H1 (cell line): ENCODE measurements around the gene RGS9BP. TPM values are rescaled to one million over a fixed set of nuclear protein-coding genes. Genes with fewer than 3 reads are reported as not detected.

ENCODE experiments used
- CTCF ChIA-PET: fragments of 300-600 bp; sonication (Branson Sonifier 250); formaldehyde crosslinking; loops from one replicate; lab custom pipeline; 2021; ENCODE audit not compliant: partially characterized antibody; lab: Charles Lee
- POLR2A ChIA-PET: fragments of 300-600 bp; sonication (Branson Sonifier 250); formaldehyde crosslinking; loops from one replicate; lab custom pipeline; 2021; ENCODE audit warnings: inconsistent platforms; ENCODE audit not compliant: partially characterized antibody; lab: Charles Lee
- DNase-seq, 2 experiments: peaks; one replicate each; pipeline versions ENCODE4 v3.0.0 to v3.0.0-alpha.2; 2010 to 2022; ENCODE audit warnings: low spot score in 2 of 2, low read depth in 1 of 2, mixed read lengths in 1 of 2
- FAIRE-seq: peaks from 2 replicates; lab custom pipeline; 2011; peaks lifted over from hg19 to GRCh38; lab: Jason Lieb, UNC
- H2AFZ ChIP-seq: 2 replicates; pipeline ENCODE4 v1.8.1; 2012; ENCODE audit warnings: low read length, inconsistent platforms
- H2AK5ac ChIP-seq: 2 replicates; pipeline ENCODE4 v1.6.1; 2013; ENCODE audit warnings: low read depth, low read length
- H2BK120ac ChIP-seq: replicated peaks from 2 replicates; pipeline ENCODE3; 2013; ENCODE audit warnings: low read depth, low read length, inconsistent platforms
- H2BK12ac ChIP-seq: 2 replicates; pipeline ENCODE4 v1.6.1; 2013; ENCODE audit warnings: low read depth, low read length
- H2BK15ac ChIP-seq: 2 replicates; pipeline ENCODE4 v1.6.1; 2013; ENCODE audit warnings: low read length
- H2BK20ac ChIP-seq: 2 replicates; pipeline ENCODE4 v1.6.1; 2013; ENCODE audit warnings: low read length
- H2BK5ac ChIP-seq: 2 replicates; pipeline ENCODE4 v1.6.1; 2013; ENCODE audit warnings: low read depth, low read length
- H3K14ac ChIP-seq: 2 replicates; pipeline ENCODE4 v1.6.1; 2013; ENCODE audit warnings: inconsistent platforms; ENCODE audit not compliant: insufficient read length
- H3K18ac ChIP-seq: 2 replicates; pipeline ENCODE4 v1.6.1; 2013; ENCODE audit warnings: low read length; ENCODE audit errors: extremely low read depth
- H3K23ac ChIP-seq: 2 replicates; pipeline ENCODE4 v1.6.1; 2013; ENCODE audit warnings: inconsistent platforms; ENCODE audit not compliant: insufficient read length
- H3K23me2 ChIP-seq: 2 replicates; pipeline ENCODE4 v1.6.1; 2013; ENCODE audit warnings: low read depth, low read length
- H3K27ac ChIP-seq: 2 replicates; pipeline ENCODE4 v1.6.1; 2011; ENCODE audit warnings: low read depth, low read length, inconsistent platforms
- H3K27me3 ChIP-seq, 4 experiments: replicated peaks in 1 of 4; 1 replicate in 1 of 4; 2 replicates in 3 of 4; pipeline versions ENCODE4 v1.6.1 to v1.8.1; 2011 to 2013; ENCODE audit warnings: low read length in 3 of 4, mild to moderate bottlenecking in 3 of 4, inconsistent platforms in 2 of 4, mixed read lengths in 2 of 4, moderate library complexity in 1 of 4; ENCODE audit not compliant: control insufficient read depth in 3 of 4, insufficient read depth in 3 of 4; ENCODE audit errors: extremely low read depth in 1 of 4
- H3K36me3 ChIP-seq, 4 experiments: 2 replicates each; pipeline versions ENCODE4 v1.6.1 to v1.8.1; 2011 to 2013; ENCODE audit warnings: mild to moderate bottlenecking in 4 of 4, low read length in 3 of 4, moderate library complexity in 2 of 4, control low read depth in 1 of 4, inconsistent platforms in 1 of 4; ENCODE audit not compliant: insufficient read depth in 4 of 4, control insufficient read depth in 2 of 4
- H3K4ac ChIP-seq: replicated peaks from 2 replicates; pipeline ENCODE3; 2013; ENCODE audit warnings: low read length, low read depth, mixed read lengths, inconsistent platforms; ENCODE audit not compliant: insufficient read length
- H3K4me1 ChIP-seq, 4 experiments: replicated peaks in 1 of 4; 1 replicate in 1 of 4; 2 replicates in 3 of 4; pipeline versions ENCODE4 v1.6.1 to v1.8.1; 2011 to 2013; ENCODE audit warnings: low read length in 3 of 4, inconsistent platforms in 2 of 4, mixed read lengths in 1 of 4; ENCODE audit not compliant: insufficient read depth in 4 of 4, control insufficient read depth in 3 of 4
- H3K4me2 ChIP-seq, 2 experiments: 2 replicates each; pipeline versions ENCODE4 v1.6.1 to v1.8.1; 2011 to 2013; ENCODE audit warnings: low read depth in 2 of 2, low read length in 2 of 2, control low read depth in 1 of 2, inconsistent platforms in 1 of 2, mild to moderate bottlenecking in 1 of 2; ENCODE audit not compliant: insufficient read depth in 1 of 2
- H3K4me3 ChIP-seq, 4 experiments: fragments of 200-600, 300-600 bp in 1 of 4; sonication (generic), shearing (Covaris generic), sonication (Bioruptor Twin) in 1 of 4; 2 replicates each; pipeline versions ENCODE4 v1.5.1 to v1.8.1; 2011 to 2016; ENCODE audit warnings: low read length in 4 of 4, low read depth in 3 of 4, control low read depth in 2 of 4, inconsistent platforms in 2 of 4, mild to moderate bottlenecking in 2 of 4, mixed read lengths in 1 of 4, moderate library complexity in 1 of 4; ENCODE audit not compliant: insufficient read depth in 2 of 4; ENCODE audit errors: extremely low read depth in 1 of 4
- H3K56ac ChIP-seq: replicated peaks from 2 replicates; pipeline ENCODE3; 2013; ENCODE audit warnings: low read depth, mild to moderate bottlenecking, mixed read lengths, low read length, inconsistent platforms; ENCODE audit not compliant: insufficient read length
- H3K79me1 ChIP-seq: 2 replicates; pipeline ENCODE4 v1.6.1; 2013; ENCODE audit warnings: low read depth, low read length, control low read depth
- H3K79me2 ChIP-seq, 2 experiments: 2 replicates each; pipeline versions ENCODE4 v1.6.1 to v1.8.1; 2012 to 2013; ENCODE audit warnings: low read length in 2 of 2, mild to moderate bottlenecking in 2 of 2, inconsistent platforms in 1 of 2; ENCODE audit not compliant: insufficient read depth in 2 of 2, control insufficient read depth in 1 of 2
- H3K9ac ChIP-seq, 4 experiments: replicated peaks in 1 of 4; 1 replicate in 1 of 4; 2 replicates in 3 of 4; pipeline versions ENCODE4 v1.6.1 to v1.8.1; 2011 to 2013; ENCODE audit warnings: low read depth in 3 of 4, low read length in 3 of 4, control low read depth in 2 of 4, mild to moderate bottlenecking in 2 of 4, moderate library complexity in 2 of 4, inconsistent platforms in 1 of 4; ENCODE audit errors: extremely low read depth in 1 of 4
- H3K9me3 ChIP-seq, 2 experiments: 2 replicates each; pipeline versions ENCODE4 v1.6.1 to v1.8.1; 2012 to 2013; ENCODE audit warnings: mild to moderate bottlenecking in 2 of 2, moderate library complexity in 2 of 2, control low read depth in 1 of 2, inconsistent platforms in 1 of 2, low read depth in 1 of 2, low read length in 1 of 2, mixed read lengths in 1 of 2; ENCODE audit not compliant: insufficient read depth in 2 of 2
- H4K20me1 ChIP-seq, 2 experiments: replicated peaks in 1 of 2; 2 replicates each; pipeline versions ENCODE3 to v1.8.1; 2011 to 2013; ENCODE audit warnings: inconsistent platforms in 2 of 2, low read length in 2 of 2, mild to moderate bottlenecking in 1 of 2; ENCODE audit not compliant: insufficient read depth in 2 of 2, control insufficient read depth in 1 of 2
- H4K5ac ChIP-seq: 2 replicates; pipeline ENCODE4 v1.6.1; 2013; ENCODE audit warnings: low read length, low read depth, mixed read lengths, inconsistent platforms; ENCODE audit not compliant: insufficient read length
- H4K8ac ChIP-seq: 2 replicates; pipeline ENCODE4 v1.8.0; 2013; ENCODE audit warnings: mild to moderate bottlenecking, moderate library complexity, low read length, inconsistent platforms; ENCODE audit not compliant: insufficient read depth; ENCODE audit errors: extremely low read depth
- H4K91ac ChIP-seq: replicated peaks from 2 replicates; pipeline ENCODE3; 2013; ENCODE audit warnings: low read length, mixed read lengths, inconsistent platforms; ENCODE audit not compliant: insufficient read length
- BACH1 ChIP-seq: IDR thresholded peaks from 2 replicates; pipeline ENCODE4 v1.6.1; 2012; ENCODE audit warnings: low read length, improper control_type of control experiment
- BRCA1 ChIP-seq: IDR thresholded peaks from 2 replicates; pipeline ENCODE4 v1.6.1; 2012; ENCODE audit warnings: low read depth, low read length, improper control_type of control experiment
- CHD2 ChIP-seq: IDR thresholded peaks from 2 replicates; pipeline ENCODE4 v1.6.1; 2012; ENCODE audit warnings: low read length, improper control_type of control experiment
- EGR1 ChIP-seq: IDR thresholded peaks from 2 replicates; pipeline ENCODE4 v1.6.1; 2011; ENCODE audit warnings: low read depth, low read length, borderline replicate concordance
- EZH2 ChIP-seq: fragments of 200-600 bp; sonication (generic); IDR thresholded peaks from 2 replicates; pipeline ENCODE4 v1.7.1; 2012; ENCODE audit warnings: low read depth, mild to moderate bottlenecking, moderate library complexity, low read length, inconsistent platforms; ENCODE audit not compliant: severe bottlenecking
- JUN ChIP-seq: IDR thresholded peaks from 2 replicates; pipeline ENCODE4 v1.6.1; 2011; ENCODE audit warnings: low read depth, mild to moderate bottlenecking, improper control_type of control experiment, low read length
- NANOG ChIP-seq: IDR thresholded peaks from 2 replicates; pipeline ENCODE4 v1.6.1; 2011; ENCODE audit warnings: low read length, low read depth, mild to moderate bottlenecking, inconsistent platforms; ENCODE audit not compliant: insufficient read depth, poor library complexity, severe bottlenecking
- POLR2A ChIP-seq, 2 experiments: IDR thresholded peaks; 1 replicate in 1 of 2; 2 replicates in 1 of 2; pipeline ENCODE4 v1.6.1; 2011; ENCODE audit warnings: low read depth in 2 of 2, low read length in 2 of 2, mild to moderate bottlenecking in 2 of 2; ENCODE audit errors: control extremely low read depth in 1 of 2
- SUZ12 ChIP-seq: fragments of 200-600 bp; sonication (generic); IDR thresholded peaks from 2 replicates; pipeline ENCODE4 v1.6.1; 2012; ENCODE audit warnings: mild to moderate bottlenecking, inconsistent platforms, low read length, moderate library complexity, mixed read lengths
- TCF12 ChIP-seq: IDR thresholded peaks from 2 replicates; pipeline ENCODE4 v1.6.1; 2011; ENCODE audit warnings: low read depth, mild to moderate bottlenecking, low read length
- WGBS, 2 experiments: shearing (Covaris generic) in 1 of 2; methylation state at CpG; one replicate each; pipeline versions ENCODE4 v1.1.6 to v1.1.7; 2013 to 2015; ENCODE audit warnings: low lambda C conversion rate in 2 of 2, mixed read lengths in 2 of 2, inconsistent platforms in 1 of 2, low coverage in 1 of 2, missing lambda C conversion rate in 1 of 2; ENCODE audit not compliant: insufficient replicate concordance in 2 of 2, insufficient coverage in 1 of 2, insufficient read length in 1 of 2; ENCODE audit errors: extremely low coverage in 1 of 2, missing lambda C conversion rate in 1 of 2; 5-methylcytosine and 5-hydroxymethylcytosine counted together
- polyA plus RNA-seq, 7 experiments: library from polyadenylated mRNA; depleted of rRNA in 3 of 7; stranded (reverse) in 5 of 7; unstranded in 2 of 7; fragments of >200 nt in 5 of 7; fragments of 200-250 nt in 2 of 7; gene quantifications; 1 replicate in 5 of 7; 2 replicates in 1 of 7; 4 replicates in 1 of 7; pipeline versions ENCODE4 v1.2.1 to v1.2.3, GENCODE V29; 2011 to 2013; ENCODE audit warnings: missing spikeins in 2 of 7, mixed read lengths in 2 of 7
- total RNA-seq: library from RNA; stranded (reverse); fragmentation: NEBNext Ultra II Directional; extraction: Animal tissue kit (Norgen Biotek cat#: 25700); gene quantifications from 2 replicates; pipeline ENCODE4 v1.2.1, GENCODE V29; 2021
- TF ChIP-seq, protein P1 (sequence below), 3 experiments: IDR thresholded peaks; 1 replicate in 2 of 3; 2 replicates in 1 of 3; pipeline versions ENCODE4 v1.5.1 to v1.6.1; 2011; ENCODE audit warnings: low read length in 3 of 3, mild to moderate bottlenecking in 3 of 3, inconsistent platforms in 2 of 3, low read depth in 1 of 3, moderate library complexity in 1 of 3; ENCODE audit not compliant: insufficient read depth in 1 of 3; ENCODE audit errors: control extremely low read depth in 1 of 3

RGS9BP gene
- total and polyA plus RNA-seq, 2 of the 8 experiments (the other 6 are each of a cell fraction or from before 2014, with no cell fraction given): 0.11 to 0.26 TPM

DNA sequence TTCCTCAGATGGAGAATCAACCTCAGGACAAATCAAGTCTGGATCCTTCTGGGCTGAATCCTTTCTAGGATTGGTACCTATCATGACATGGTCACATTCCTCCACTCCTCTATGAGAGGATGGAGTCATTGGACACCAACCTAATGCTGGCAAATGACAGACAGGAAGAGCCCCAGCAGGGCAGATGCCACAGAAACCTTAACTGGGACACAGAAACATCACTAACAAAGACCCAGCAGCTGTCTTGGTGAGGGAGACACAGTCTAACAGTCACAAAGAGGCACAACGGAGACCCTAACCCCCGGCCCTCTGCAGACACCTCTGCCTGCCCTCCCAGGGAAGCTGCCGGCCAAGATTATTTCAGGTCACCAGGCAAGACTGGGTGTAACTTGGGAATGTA lies 2.8 kb upstream of the RGS9BP start:
- CTCF ChIA-PET: interaction anchor here (1.5 to 1.8 kb wide), 3 partner anchors 9 to 42 kb away, joined by 3 to 5 read pairs (median 3); no protein-coding TSS in a partner anchor
- POLR2A ChIA-PET: interaction anchor here (0.9 to 1.0 kb wide), 2 partner anchors 20 to 152 kb away, joined by 3 to 4 read pairs; no protein-coding TSS in a partner anchor
- peaks cover 10 to 21% of the 10 kb centered on the region in 2 experiments for H4K20me1 ChIP-seq
- TF ChIP-seq BACH1 (no peak), TCF12 (no peak), EZH2 (no peak), JUN (no peak), EGR1 (no peak), POLR2A (IDR thresholded peaks at IDR 0.05; ENCODE audit: control extremely low read depth in 1 of 2, low read depth in 2 of 2, low read length in 2 of 2) (no peak), SUZ12 (no peak), NANOG (no peak), BRCA1 (no peak), CHD2 (no peak)
- TF ChIP-seq, protein P1, sequence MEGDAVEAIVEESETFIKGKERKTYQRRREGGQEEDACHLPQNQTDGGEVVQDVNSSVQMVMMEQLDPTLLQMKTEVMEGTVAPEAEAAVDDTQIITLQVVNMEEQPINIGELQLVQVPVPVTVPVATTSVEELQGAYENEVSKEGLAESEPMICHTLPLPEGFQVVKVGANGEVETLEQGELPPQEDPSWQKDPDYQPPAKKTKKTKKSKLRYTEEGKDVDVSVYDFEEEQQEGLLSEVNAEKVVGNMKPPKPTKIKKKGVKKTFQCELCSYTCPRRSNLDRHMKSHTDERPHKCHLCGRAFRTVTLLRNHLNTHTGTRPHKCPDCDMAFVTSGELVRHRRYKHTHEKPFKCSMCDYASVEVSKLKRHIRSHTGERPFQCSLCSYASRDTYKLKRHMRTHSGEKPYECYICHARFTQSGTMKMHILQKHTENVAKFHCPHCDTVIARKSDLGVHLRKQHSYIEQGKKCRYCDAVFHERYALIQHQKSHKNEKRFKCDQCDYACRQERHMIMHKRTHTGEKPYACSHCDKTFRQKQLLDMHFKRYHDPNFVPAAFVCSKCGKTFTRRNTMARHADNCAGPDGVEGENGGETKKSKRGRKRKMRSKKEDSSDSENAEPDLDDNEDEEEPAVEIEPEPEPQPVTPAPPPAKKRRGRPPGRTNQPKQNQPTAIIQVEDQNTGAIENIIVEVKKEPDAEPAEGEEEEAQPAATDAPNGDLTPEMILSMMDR (IDR thresholded peaks at IDR 0.05; ENCODE audit: control extremely low read depth in 1 of 3, insufficient read depth in 1 of 3, low read depth in 1 of 3, low read length in 3 of 3): no peak

More for the DNA sequence above, 2.8 kb upstream of the RGS9BP start:
- Histone ChIP-seq H4K5ac (no peak overlapping the region), H3K4me3 (no peak overlapping the region), H2AK5ac (no peak overlapping the region), H3K14ac (no peak overlapping the region), H3K18ac (no peak overlapping the region), H3K23ac (no peak overlapping the region), H2BK5ac (no peak overlapping the region), H3K9me3 (no peaks in the 10 kb centered on the region; a peak in 1 of 4 replicates), H2BK20ac (no peak overlapping the region), H2BK12ac (no peak overlapping the region), H3K23me2 (peaks cover 14% of the 10 kb centered on the region; the same call in 1 of the 2 replicates), H3K36me3 (peaks cover 0 to 6% (median 0%) of the 10 kb centered on the region in 4 experiments; a peak in 1 of 8 replicates), H2BK120ac (no peak overlapping the region), H3K4me2 (peak overlapping the region in 1 of 2 experiments; percentile 91; a peak in 1 of 4 replicates), H4K91ac (no peak overlapping the region), H3K9ac (no peak overlapping the region), H3K79me2 (peaks cover 6 to 63% of the 10 kb centered on the region in 2 experiments; a peak in 3 of 4 replicates), H3K4ac (no peak overlapping the region), H3K4me1 (peaks cover 8 to 16% (median 11%) of the 10 kb centered on the region in 4 experiments; a peak in 6 of 7 replicates), H3K27me3 (peaks cover 20 to 25% (median 24%) of the 10 kb centered on the region in 4 experiments), H3K27ac (no peak overlapping the region), H3K56ac (no peak overlapping the region), H4K8ac (no peak overlapping the region), H3K79me1 (peaks cover 26% of the 10 kb centered on the region), H2BK15ac (no peak overlapping the region), H2AFZ (no peak overlapping the region)
- DNase-seq (no peak), FAIRE-seq (no peak)
- WGBS, 2 experiments: 84% methylated on average over 3 of the region's 3 CpGs; no CpG with 5 or more reads in 1 of the 2 experiments
